ENCODE measurements around the gene LPP.

DNA sequence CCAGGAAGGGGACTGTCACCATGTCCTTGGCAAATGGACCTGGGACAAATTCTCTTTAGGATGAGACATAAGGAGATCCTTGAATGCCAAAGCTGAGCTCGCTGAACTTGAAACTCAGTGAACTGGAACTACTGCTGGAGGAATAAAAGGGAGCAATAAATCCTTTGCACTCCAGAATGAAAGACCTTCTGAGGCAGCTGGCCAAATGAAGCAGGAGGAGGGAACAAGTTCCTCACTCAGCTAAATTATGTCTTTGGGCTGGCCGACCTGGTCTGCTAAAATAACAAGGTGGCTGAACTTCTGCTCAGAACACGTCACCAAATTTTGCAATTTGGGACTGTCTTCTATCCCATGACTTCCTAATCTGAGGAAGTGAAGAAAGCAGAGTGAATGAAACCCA lies 314.7 kb downstream of the LPP start:
- no peak for TF ChIP-seq TAF1 (IDR thresholded peaks at IDR 0.05; ENCODE audit: borderline replicate concordance, low read depth, low read length)
- no peak for TF ChIP-seq POLR2A (IDR thresholded peaks at IDR 0.05; ENCODE audit: low read depth, low read length)
